ENCODE results near the gene RGMB.

DNA sequence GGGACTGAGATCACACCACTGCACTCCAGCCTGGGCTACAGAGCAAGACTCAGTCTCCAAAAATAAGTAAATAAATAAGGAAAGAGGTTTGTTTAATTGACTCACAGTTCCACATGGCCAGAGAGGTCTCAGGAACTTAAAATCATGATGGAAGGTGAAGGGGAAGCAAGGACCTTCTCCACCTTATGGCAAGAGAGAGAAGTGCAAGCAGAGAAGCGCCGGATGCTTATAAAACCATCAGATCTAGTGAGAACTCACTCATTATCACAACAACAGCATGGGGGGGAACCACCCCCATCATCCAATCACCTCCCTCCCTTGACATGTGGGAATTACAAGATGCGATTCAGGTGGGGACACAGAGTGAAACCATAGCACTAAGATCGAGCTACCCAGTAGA, 22.8 kb upstream of the RGMB start:
- TF ChIP-seq, protein P1, sequence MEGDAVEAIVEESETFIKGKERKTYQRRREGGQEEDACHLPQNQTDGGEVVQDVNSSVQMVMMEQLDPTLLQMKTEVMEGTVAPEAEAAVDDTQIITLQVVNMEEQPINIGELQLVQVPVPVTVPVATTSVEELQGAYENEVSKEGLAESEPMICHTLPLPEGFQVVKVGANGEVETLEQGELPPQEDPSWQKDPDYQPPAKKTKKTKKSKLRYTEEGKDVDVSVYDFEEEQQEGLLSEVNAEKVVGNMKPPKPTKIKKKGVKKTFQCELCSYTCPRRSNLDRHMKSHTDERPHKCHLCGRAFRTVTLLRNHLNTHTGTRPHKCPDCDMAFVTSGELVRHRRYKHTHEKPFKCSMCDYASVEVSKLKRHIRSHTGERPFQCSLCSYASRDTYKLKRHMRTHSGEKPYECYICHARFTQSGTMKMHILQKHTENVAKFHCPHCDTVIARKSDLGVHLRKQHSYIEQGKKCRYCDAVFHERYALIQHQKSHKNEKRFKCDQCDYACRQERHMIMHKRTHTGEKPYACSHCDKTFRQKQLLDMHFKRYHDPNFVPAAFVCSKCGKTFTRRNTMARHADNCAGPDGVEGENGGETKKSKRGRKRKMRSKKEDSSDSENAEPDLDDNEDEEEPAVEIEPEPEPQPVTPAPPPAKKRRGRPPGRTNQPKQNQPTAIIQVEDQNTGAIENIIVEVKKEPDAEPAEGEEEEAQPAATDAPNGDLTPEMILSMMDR (IDR thresholded peaks at IDR 0.05; ENCODE audit: extremely low read depth in 1 of 2, insufficient read depth in 1 of 2, low read depth in 1 of 2, low read length in 2 of 2), result peak; percentile 20 to 36
- TF ChIP-seq EZH2 (IDR thresholded peaks at IDR 0.05; ENCODE audit: borderline replicate concordance, low read depth, low read length, severe bottlenecking) (no peak), POLR2A (IDR thresholded peaks at IDR 0.05; ENCODE audit: low read depth, low read length) (no peak), POLR2AphosphoS5 (IDR thresholded peaks at IDR 0.05; ENCODE audit: insufficient read depth, low read depth, low read length) (no peak), JUN (IDR thresholded peaks at IDR 0.05; ENCODE audit: borderline replicate concordance, insufficient read depth, insufficient read length, low read depth) (no peak), FOS (IDR thresholded peaks at IDR 0.05; ENCODE audit: borderline replicate concordance, insufficient read depth, low read length) (no peak), MYC (IDR thresholded peaks at IDR 0.05; ENCODE audit: low read depth, low read length) (no peak), GATA2 (IDR thresholded peaks at IDR 0.05; ENCODE audit: insufficient read depth, insufficient read length, low read depth, low read length) (no peak)
- TF ChIP-seq, protein P2, sequence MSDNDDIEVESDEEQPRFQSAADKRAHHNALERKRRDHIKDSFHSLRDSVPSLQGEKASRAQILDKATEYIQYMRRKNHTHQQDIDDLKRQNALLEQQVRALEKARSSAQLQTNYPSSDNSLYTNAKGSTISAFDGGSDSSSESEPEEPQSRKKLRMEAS (IDR thresholded peaks at IDR 0.05; ENCODE audit: insufficient read depth, insufficient read length), result no peak

All from endothelial cell of umbilical vein (primary cell).